Kidney (tissue), 14 donors: Measurements from ENCODE around the gene GNA15. TPM values are rescaled to one million over a fixed set of nuclear protein-coding genes. Genes with fewer than 3 reads are reported as not detected.
A peak's percentile ranks its signal among the peaks of the same experiment; 100 is the strongest.

ENCODE experiments used
- DNase-seq, 5 donors: peaks; one replicate each; pipeline ENCODE4 v3.0.0-alpha.2; 2013 to 2020
- FAIRE-seq: peaks from 2 replicates; lab custom pipeline; 2012; peaks lifted over from hg19 to GRCh38; lab: Jason Lieb, UNC
- H3K27ac ChIP-seq, 2 donors: one replicate each; pipeline ENCODE4 v1.7.0; 2013; ENCODE audit warnings: low read depth in 2 of 2, low read length in 2 of 2, inconsistent platforms in 1 of 2
- H3K27me3 ChIP-seq: one replicate; pipeline ENCODE4 v1.7.1; 2013; ENCODE audit warnings: low read length, inconsistent platforms; ENCODE audit not compliant: control insufficient read depth, insufficient read depth
- H3K36me3 ChIP-seq, 3 donors: one replicate each; pipeline versions ENCODE4 v1.7.0 to v1.7.1; 2013; ENCODE audit warnings: low read length in 3 of 3, control low read depth in 1 of 3, inconsistent platforms in 1 of 3; ENCODE audit not compliant: insufficient read depth in 3 of 3, control insufficient read depth in 2 of 3
- H3K4me1 ChIP-seq, 3 donors: one replicate each; pipeline versions ENCODE4 v1.7.0 to v1.7.1; 2013; ENCODE audit warnings: low read length in 3 of 3, inconsistent platforms in 1 of 3, low read depth in 1 of 3; ENCODE audit not compliant: control insufficient read depth in 2 of 3, insufficient read depth in 2 of 3
- H3K4me3 ChIP-seq, 3 donors: one replicate each; pipeline versions ENCODE4 v1.7.0 to v1.8.1; 2013; ENCODE audit warnings: low read length in 3 of 3, control low read depth in 1 of 3, inconsistent platforms in 1 of 3
- H3K9ac ChIP-seq, 3 donors: one replicate each; pipeline versions ENCODE4 v1.7.0 to v1.7.1; 2013; ENCODE audit warnings: low read length in 3 of 3, control low read depth in 1 of 3, inconsistent platforms in 1 of 3
- H3K9me3 ChIP-seq, 3 donors: one replicate each; pipeline versions ENCODE4 v1.7.0 to v1.7.1; 2013; ENCODE audit warnings: low read length in 3 of 3, control low read depth in 1 of 3, inconsistent platforms in 1 of 3; ENCODE audit not compliant: control insufficient read depth in 2 of 3, insufficient read depth in 1 of 3
- CTCF ChIP-seq: IDR thresholded peaks from 3 replicates; pipeline ENCODE4 v1.5.1; 2012; ENCODE audit warnings: mild to moderate bottlenecking, moderate library complexity, borderline replicate concordance; ENCODE audit not compliant: insufficient read depth; ENCODE audit errors: extremely low read depth
- intact Hi-C: fragments of 100-400 bp; cut with DNase I; formaldehyde crosslinking; loops from one replicate; pipeline ENCODE4 v1.11.1; 2022
- polyA plus RNA-seq: library from polyadenylated mRNA; stranded (reverse); fragments of 350-450 nt; fragmentation: Illumina TruSeq; extraction: RNeasy Lipid Tissue Mini Kit (QIAGEN cat#74804); gene quantifications from one replicate; pipeline ENCODE4 v1.2.3, GENCODE V29; 2014; ENCODE audit warnings: low read depth, low replicate concordance; ENCODE audit not compliant: insufficient read depth
- total RNA-seq: library from RNA; stranded (reverse); fragmentation: NEBNext Ultra II Directional; extraction: Animal tissue kit (Norgen Biotek cat#: 25700); gene quantifications from one replicate; pipeline ENCODE4 v1.2.1, GENCODE V29; 2021
- donor health status: control.
- donor health status: control.
- donor health status: control.
- donor health status: control.
- donor health status: control.
- donor health status: DM: yes; HTN: yes; CAD: no.
- donor health status: Normal renal cell carcinoma (clear cell type).

GNA15 gene
- total and polyA plus RNA-seq, 2 donors from 2014 or later, result 1.7 to 8.7 TPM

- TF ChIP-seq CTCF, result no peak
- no peak for FAIRE-seq
- Histone ChIP-seq H3K9ac (no peak overlapping the region), H3K9me3 (no peaks in the 10 kb centered on the region), H3K27me3 (no peaks in the 10 kb centered on the region), H3K36me3 (peaks cover 0 to 18% (median 3%) of the 10 kb centered on the region in 3 donors), H3K4me1 (no peaks in the 10 kb centered on the region), H3K27ac (no peak overlapping the region), H3K4me3 (no peak overlapping the region)
- DNase-seq, result peak in 1 of 5 donors; percentile 69
- intact Hi-C loops, result no loop called here
These were observed 19.8 kb upstream of the GNA15 start for GRCh38 chr19:3115916-3116602.

GRCh38 chr19:3116621-3117020 is 19.2 kb upstream of the GNA15 start:
- Histone ChIP-seq H3K4me1 (no peaks in the 10 kb centered on the region), H3K27me3 (no peaks in the 10 kb centered on the region), H3K4me3 (no peak overlapping the region), H3K9me3 (no peaks in the 10 kb centered on the region), H3K9ac (no peak overlapping the region), H3K27ac (no peak overlapping the region), H3K36me3 (peaks cover 0 to 18% (median 0%) of the 10 kb centered on the region in 3 donors)
- TF ChIP-seq CTCF, result no peak
- DNase-seq, result peak in 1 of 5 donors; percentile 65
- intact Hi-C loops, result no loop called here
- no peak for FAIRE-seq

DNA sequence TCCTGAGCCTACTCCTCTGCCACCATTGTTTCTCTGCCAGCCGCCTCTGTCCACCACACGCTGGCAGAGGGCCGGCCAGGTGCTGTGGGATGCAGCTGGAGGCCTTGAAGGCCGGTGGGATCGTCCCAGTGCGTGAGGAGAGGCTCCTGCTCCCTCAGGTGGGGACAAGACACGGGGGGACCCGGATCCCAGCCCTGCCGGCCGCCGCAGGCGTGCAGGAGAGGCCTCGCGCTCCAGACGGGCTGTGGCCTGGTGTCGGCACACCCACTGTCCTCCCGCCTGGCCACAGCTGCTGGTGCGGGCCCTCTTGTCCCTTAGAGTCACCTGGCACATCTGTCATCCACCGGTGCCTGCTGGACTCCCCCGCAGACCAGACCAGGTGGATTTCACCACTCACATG is 18.1 kb upstream of the GNA15 start:
- H3K4me3 ChIP-seq, result no peak overlapping the region
- DNase-seq, result peak in 2 of 5 donors; percentile 53 to 62
- peaks cover 0 to 18% (median 0%) of the 10 kb centered on the region in 3 donors for H3K36me3 ChIP-seq
- FAIRE-seq, result no peak
- H3K4me1 ChIP-seq, result no peaks in the 10 kb centered on the region
- no peak overlapping the region for H3K9ac ChIP-seq
- no peaks in the 10 kb centered on the region for H3K27me3 ChIP-seq
- intact Hi-C loops, result no loop called here
- no peaks in the 10 kb centered on the region for H3K9me3 ChIP-seq
- TF ChIP-seq CTCF, result no peak
- H3K27ac ChIP-seq, result no peak overlapping the region
